Measurements from ENCODE around the gene FGD6.
A peak's percentile ranks its signal among the peaks of the same experiment; 100 is the strongest.

Gene FGD6

DNA sequence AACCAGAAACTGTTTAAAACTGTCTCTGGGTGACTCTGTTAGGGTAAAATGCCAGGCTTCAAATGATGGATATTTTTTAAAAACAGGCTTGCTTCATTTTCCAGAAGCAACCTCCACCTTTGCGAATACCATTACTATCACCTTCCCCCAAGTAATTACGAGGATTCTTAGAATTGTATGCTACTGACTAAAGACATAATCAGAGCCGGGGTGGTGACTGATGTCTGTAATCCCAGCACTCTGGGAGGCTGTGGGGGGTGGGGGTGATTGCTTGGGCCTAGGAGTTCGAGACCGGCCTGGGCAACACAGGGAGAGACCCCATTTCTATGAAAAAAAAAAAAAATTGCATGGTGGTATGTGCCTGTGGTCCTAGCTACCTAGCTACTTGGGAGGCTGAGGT lies 38.3 kb downstream of the FGD6 start:
- no peak overlapping the region for H3K27ac ChIP-seq
- ChIA-PET POLR2A (ENCODE audit: low non-redundant PET) (no interaction called here), CTCF (interaction anchor here (0.6 kb wide), 1 partner anchor 9 kb away, joined by 4 read pairs; no protein-coding TSS in a partner anchor)
- TF ChIP-seq, protein P1, sequence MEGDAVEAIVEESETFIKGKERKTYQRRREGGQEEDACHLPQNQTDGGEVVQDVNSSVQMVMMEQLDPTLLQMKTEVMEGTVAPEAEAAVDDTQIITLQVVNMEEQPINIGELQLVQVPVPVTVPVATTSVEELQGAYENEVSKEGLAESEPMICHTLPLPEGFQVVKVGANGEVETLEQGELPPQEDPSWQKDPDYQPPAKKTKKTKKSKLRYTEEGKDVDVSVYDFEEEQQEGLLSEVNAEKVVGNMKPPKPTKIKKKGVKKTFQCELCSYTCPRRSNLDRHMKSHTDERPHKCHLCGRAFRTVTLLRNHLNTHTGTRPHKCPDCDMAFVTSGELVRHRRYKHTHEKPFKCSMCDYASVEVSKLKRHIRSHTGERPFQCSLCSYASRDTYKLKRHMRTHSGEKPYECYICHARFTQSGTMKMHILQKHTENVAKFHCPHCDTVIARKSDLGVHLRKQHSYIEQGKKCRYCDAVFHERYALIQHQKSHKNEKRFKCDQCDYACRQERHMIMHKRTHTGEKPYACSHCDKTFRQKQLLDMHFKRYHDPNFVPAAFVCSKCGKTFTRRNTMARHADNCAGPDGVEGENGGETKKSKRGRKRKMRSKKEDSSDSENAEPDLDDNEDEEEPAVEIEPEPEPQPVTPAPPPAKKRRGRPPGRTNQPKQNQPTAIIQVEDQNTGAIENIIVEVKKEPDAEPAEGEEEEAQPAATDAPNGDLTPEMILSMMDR (conservative IDR thresholded peaks at IDR 0.05; ENCODE audit: low read depth) = no peak
- no peak for DNase-seq (ENCODE audit: low spot score)

DNA sequence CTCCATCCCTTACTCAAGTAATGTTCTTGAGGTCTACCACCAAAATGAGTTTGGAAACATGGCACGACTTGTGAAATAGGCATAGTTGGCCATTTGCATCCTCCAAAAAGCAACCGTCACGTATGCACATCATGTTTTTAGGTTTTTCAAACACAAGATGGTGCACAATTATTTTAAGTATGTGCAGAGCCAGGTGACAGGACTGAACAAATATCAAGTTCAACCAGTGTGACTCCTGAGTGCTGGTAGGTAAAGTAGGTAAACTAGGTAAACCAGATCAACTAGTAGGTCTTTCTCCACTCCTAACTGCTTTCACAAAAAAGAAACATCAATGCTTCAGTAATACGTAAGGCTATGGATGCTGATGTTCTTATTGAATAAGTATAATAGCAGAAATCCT lies 39.1 kb downstream of the FGD6 start:
- no peak overlapping the region for H3K27ac ChIP-seq
- CTCF ChIA-PET = no interaction called here
- POLR2A ChIA-PET (ENCODE audit: low non-redundant PET) = no interaction called here
- DNase-seq (ENCODE audit: low spot score) = no peak
- TF ChIP-seq, protein P1 (conservative IDR thresholded peaks at IDR 0.05; ENCODE audit: low read depth) = no peak

DNA sequence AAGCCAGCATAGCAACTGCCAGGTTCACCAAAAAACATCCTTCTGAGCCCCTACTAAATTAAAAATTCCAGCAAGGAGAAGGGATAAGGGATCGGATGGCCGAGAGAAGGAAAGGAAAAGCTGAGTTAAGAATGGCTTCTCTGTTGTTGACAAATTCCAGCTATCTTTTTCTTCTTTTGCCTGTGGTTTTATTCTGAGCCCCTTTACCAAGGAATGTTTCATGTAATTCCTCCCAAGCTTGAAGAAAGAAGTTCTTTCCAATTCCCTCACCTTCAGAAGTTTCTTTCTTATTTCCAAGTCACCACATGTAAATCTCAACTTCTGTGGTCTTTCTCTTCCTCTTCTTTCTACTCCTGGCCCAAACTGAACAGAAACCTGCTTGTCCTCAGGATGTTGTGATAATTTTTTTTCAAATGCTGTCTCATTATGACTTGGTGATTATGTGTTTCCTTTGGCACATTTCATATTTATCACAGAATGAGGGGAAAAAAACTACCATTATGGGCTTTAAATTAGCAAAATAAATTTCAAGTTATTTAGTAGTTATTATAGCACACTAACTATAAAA lies 40.0 kb downstream of the FGD6 start:
- TF ChIP-seq, protein P1 (conservative IDR thresholded peaks at IDR 0.05; ENCODE audit: low read depth) = no peak
- ChIA-PET POLR2A (ENCODE audit: low non-redundant PET) (no interaction called here), CTCF (interaction anchor here (0.5 kb wide), 1 partner anchor 24 kb away, joined by 3 read pairs; no protein-coding TSS in a partner anchor)
- no peak overlapping the region; the same call in 1 of the 2 replicates for H3K27ac ChIP-seq
- DNase-seq (ENCODE audit: low spot score) = no peak

DNA sequence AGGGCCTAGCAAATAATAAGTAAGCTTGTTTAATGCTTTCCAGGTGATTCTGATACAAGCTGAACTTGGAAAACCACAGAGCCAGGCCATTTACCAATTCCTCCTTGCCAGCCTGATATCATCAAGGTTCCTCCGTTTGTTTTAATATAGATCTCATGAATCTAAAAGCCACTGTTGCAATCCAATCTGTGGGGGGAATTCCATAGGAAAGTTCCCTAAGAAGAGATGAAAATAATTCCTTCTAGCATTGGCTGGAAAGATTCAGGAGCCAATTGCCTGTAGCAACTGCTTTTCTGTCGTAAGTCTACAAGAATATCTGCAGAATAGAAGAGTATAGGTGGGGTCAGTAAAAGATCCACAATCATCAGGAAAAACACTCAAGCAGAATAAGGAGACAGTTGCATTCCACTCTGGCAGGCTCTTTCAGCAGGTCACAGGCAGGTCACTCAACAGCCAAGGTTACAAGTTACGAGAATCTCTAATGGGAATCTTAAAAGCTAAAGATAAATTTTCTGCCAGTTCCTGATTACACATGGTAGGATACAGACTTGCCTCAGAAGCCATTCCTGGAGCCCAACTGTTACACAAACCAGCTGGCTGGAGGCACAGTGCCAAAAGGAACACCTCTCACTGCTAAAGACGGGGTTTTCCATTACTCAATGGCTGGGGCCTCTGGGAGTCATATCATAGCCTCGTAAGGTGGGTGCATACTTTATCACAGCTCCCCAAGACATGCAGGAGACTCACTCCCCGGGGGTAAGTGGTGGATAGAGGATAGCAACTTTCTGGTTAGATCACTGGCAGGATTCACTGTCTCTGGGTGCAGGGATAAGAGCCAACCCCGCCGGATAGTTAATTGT lies 43.6 kb downstream of the FGD6 start:
- POLR2A ChIA-PET (ENCODE audit: low non-redundant PET) = interaction anchor here (0.7 kb wide), 1 partner anchor 43 kb away, joined by 3 read pairs; no protein-coding TSS in a partner anchor
- TF ChIP-seq, protein P1 (conservative IDR thresholded peaks at IDR 0.05; ENCODE audit: low read depth) = no peak
- peak overlapping the region; percentile 63 for H3K27ac ChIP-seq
- DNase-seq (ENCODE audit: low spot score) = peak; percentile 44
- CTCF ChIA-PET = interaction anchor here (0.6 kb wide), 2 partner anchors 32 to 43 kb away, joined by 3 to 4 read pairs; no protein-coding TSS in a partner anchor

DNA sequence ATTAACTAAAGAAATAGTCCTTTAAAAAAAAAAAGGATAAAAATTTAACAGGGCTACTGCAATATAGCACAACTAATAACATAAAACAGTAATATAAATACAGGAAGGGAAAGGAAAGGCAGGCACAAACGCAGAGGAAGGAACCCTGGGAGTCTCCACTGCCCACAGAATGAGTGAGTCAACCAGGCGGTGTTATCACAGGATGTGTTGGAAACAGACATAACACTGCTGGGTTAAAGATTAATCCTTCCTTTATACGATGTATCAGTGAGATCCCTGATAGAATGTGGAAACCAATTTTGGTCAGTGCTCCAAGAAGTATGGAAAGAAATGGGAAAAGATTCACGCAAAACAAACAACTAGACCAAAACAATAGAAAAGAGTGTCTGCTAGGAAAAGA lies 47.9 kb downstream of the FGD6 start:
- H3K27ac ChIP-seq = peak overlapping the region; percentile 71
- TF ChIP-seq, protein P1 (conservative IDR thresholded peaks at IDR 0.05; ENCODE audit: low read depth) = no peak
- ChIA-PET POLR2A (ENCODE audit: low non-redundant PET) (no interaction called here), CTCF (no interaction called here)
- DNase-seq (ENCODE audit: low spot score) = peak; percentile 63

DNA sequence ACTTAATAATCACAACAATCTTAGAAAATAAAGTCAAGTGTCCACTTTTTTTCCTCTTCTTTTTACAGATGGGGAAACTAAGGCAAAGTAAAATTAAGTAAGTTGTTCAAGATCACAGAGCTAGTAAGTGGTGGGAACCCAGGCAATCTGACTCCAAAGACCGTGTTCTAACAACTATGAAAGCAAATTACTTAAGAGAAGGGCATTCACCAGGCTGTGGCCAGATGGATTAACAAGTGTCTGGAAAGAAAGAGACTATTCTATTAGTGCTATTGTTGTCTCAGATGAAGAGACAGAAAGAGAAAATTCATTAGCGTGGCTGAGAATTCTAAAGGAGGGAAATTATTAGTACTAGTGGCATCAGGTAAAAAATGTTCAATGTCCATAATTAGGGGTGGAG lies 48.5 kb downstream of the FGD6 start:
- no peak for DNase-seq (ENCODE audit: low spot score)
- H3K27ac ChIP-seq = no peak overlapping the region
- POLR2A ChIA-PET (ENCODE audit: low non-redundant PET) = no interaction called here
- TF ChIP-seq, protein P1 (conservative IDR thresholded peaks at IDR 0.05; ENCODE audit: low read depth) = no peak
- CTCF ChIA-PET = interaction anchor here (0.6 kb wide), 1 partner anchor 51 kb away, joined by 6 read pairs; no protein-coding TSS in a partner anchor

All from RWPE1 (cell line).